HG02642 (cell line): Measurements from ENCODE around the gene FLT3LG.
"Not testable (repeated sequence)": the region's sequence is repeated elsewhere in the genome, so short reads cannot be mapped to it uniquely, and the experiment has no call there.

Experiments used
- ATAC-seq: cut with Tn5 transposase; IDR thresholded peaks from one replicate; pipeline ENCODE4 v1.9.1; 2021; ENCODE audit warnings: mild to moderate bottlenecking; ENCODE audit not compliant: unreplicated experiment, poor library complexity

Gene FLT3LG

DNA sequence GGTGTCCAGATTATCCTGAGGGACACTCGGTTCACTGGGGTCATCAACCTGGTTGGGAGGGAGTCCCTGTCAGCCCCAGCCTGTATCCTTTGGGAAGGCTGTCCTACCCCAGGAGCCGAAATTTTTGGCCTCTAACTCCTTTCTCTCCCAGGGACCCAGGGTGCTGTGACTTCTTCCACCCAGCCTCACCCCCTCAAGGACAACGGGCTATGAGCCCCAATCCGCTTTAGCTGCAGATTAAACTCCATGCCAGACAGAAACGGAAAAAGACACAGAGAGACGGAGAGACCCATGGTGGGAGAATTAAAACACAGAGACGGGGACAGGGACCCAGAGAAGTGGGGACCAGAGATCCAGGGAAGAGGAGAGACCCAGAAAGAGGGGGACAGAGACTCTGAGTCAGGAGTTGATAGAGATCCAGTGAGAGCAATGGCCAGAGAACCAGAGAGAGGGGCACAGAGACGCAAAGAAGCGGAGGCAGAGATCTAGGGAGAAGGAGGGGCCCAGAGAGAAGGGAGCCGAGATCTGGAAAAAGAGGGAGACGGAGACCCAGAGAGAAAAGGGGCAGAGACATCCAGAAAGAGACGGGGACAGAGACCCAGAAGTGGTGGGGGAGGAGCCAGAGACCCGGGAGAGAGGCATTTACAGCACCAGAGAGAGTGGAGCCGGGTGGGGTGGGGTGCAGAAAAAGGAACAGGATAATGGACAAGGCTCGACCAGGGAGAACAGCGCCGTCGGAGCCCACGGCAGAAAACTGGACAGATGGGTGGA is 33.4 kb upstream of the FLT3LG start:
- no peak for ATAC-seq

DNA sequence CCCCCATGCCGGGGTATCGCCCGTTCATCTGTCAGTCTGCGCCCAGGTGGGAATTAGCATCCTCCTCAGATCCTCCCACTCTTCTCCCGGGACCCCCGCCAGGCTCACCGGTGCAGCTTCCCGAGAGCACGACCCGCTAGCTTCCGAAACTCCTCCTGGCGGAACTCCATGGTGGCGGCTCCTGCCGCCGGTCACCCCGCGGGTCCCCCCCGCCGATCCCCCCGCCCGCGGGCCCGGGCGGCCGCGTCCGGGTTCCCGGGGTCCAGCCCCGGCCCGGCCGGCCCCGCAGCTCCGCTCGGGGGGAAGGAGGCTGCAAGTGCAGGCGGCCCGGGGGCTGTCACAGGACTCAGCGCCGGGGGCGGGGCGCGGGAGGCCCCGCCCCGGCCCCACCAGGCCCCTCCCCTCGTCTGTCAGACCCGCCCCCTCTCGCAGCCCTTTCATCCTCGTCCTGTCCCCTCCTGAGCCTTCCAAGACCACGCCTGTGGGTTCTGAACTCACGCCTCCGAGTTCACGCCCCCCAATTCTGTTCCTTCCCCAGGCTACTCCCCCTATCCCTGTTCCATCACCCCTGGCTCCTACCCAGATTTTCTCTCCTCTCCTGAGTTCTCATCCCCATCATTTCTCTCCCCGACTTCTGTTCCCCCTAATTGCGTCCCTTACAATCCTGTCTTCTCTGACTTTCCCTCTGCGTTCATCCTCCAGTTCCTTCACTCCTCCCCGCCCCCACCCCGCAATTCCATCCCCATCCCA is 32.6 kb upstream of the FLT3LG start, which contains the start of gene SLC17A7:
Gene SLC17A7, minus strand, starts transcription at position 318 of the 750 bp plus-strand sequence. Its CDS starts 148 bp downstream, at position 170.
- ATAC-seq: no peak

DNA sequence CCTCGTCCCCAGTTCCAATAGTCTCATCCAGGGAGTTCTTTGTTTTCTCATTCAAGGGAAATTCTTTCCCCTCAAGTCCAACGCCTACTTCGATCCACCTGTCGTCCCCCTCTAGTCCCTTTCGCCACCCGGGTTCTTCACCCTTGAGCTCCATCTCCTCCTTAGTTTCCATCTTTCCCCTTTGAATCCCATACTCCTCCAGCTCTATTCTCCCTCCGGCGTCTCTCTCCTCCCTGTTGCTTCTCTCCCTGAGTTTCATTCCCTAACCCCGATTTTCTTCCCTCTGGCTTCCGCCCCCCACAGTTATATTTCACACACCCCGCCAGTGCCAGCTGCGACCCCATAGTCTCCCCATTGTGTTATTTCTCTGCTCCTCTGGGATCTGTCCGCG is 32.1 kb upstream of the FLT3LG start:
- ATAC-seq: no peak

DNA sequence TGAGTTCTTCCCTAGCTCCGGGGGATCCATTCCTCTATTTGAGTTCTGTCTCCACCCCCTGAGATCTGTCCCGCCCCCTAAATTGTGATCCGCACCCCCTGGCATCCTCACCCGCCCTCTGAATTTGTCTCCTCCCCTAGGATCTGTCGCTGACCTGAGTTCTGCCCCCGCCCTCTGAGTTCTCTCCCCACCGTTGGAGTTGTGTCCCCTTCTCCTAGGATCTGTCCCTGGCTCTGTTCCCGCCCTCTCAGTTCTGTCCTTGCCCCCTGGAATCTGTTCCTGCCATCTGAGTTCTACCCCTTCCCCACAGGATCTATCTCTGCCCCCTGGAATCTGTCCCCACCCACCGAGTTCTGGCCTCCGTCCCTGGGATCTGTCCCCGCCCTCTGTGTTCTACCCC is 31.7 kb upstream of the FLT3LG start:
- ATAC-seq: no peak

DNA sequence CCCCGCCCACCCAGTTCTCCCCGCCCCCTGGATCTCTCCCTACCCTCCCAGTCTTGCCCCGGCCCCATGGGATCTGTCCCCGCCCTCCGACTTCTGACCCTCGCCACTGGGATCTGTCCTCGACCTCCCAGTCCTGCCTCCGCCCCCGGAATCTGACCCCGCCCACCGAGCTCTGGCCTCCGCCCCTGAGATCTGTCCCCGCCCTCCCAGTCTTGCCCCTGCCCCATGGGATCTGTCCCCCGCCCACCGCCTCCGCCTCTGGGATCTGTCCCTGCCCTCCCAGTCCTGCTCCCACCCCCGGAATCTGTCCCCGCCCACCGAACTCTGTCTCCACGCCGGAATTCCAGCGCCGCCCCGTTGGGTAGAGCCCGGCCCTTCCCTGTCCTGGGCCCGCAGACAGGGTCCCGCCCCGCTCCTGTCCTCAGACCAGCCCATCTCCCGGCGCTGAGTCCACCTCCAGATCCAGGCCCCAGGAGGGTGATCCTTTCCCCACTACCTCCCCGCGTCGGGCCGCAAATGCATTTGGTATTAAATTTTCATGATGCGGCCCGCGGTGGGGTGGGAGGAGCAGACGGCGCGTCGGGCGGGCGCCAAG is 31.1 kb upstream of the FLT3LG start:
- ATAC-seq: peak; percentile 20

DNA sequence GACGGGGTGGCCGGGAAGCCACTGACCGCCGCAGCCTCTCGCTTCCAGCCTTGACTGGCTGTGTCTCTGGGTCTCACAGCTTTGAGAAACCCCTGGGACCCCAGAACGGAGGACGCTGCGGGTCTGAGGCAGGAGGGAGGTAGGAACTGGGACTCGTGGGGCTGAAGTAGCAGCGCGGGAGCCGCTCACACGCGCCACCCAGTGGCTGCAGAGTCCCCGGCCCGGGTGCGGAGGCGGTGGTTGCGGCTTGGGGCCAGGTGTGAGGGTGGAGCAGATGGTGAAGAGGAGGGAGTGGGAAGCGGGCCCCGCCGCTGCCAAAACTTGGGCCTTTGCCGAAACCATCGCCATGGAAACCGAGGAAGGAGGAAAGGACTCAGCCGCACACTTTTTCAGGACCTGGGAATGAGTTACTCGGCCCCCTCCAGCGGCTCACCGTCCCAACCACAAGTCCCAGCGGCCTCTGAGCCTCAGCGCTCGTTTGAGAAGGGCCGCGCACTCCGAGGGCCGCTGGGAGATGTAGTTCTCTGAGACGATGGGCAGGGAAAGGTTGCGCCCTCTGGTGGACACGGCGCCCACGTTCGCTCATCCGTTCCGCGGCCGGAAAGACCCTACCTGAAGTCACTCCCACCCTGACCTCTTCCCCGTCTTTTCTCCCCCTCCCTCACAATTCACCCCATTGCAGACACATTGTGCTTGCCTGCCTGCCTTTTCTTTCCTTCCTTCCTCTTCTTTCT is 30.5 kb upstream of the FLT3LG start:
- peak; percentile 79 for ATAC-seq

DNA sequence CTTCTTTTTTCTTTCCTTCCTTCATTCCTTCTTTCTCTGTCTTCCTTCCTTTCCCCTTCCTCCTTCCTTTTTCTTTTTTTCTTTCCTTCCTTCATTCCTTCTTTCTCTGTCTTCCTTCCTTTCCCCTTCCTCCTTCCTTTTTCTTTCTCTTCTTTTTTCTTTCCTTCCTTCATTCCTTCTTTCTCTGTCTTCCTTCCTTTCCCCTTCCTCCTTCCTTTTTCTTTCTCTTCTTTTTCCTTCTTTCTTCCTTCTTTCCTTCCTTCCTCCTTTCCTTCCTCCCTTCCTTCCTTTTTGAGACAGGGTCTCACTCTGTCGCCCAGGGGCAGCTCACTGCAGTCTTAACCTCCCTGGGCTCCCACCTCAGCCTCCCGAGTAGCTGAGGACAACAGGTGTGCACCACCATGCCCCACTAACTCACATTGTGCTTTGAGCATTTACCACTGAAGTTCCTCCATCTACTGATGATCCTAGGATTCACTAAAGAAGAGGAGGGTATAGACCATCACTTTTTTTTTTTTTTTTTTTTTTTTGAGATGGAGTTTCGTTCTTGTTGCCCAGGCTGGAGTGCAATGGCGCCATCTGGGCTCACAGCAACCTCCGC is 29.8 kb upstream of the FLT3LG start:
- not testable (repeated sequence) for ATAC-seq

DNA sequence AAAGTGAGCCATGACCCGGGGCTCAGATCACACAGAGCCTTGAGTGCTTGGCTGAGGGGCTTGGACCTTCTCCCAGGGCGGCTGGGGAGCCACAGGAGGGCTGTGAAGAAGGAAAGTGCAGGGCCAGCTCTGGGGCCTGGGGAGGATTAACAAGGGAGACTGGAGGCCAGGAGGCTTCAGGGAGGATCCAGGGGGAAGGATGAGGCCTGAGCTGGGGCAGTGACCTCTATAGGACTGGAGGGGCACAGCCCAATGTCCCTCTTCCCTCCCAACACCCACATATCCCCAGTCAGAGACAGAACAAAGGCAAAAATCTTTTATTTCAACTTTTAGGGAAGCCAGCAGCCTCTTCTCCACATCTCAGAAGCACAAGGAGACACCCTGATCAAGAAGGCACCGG is 28.0 kb upstream of the FLT3LG start:
- no peak for ATAC-seq

DNA sequence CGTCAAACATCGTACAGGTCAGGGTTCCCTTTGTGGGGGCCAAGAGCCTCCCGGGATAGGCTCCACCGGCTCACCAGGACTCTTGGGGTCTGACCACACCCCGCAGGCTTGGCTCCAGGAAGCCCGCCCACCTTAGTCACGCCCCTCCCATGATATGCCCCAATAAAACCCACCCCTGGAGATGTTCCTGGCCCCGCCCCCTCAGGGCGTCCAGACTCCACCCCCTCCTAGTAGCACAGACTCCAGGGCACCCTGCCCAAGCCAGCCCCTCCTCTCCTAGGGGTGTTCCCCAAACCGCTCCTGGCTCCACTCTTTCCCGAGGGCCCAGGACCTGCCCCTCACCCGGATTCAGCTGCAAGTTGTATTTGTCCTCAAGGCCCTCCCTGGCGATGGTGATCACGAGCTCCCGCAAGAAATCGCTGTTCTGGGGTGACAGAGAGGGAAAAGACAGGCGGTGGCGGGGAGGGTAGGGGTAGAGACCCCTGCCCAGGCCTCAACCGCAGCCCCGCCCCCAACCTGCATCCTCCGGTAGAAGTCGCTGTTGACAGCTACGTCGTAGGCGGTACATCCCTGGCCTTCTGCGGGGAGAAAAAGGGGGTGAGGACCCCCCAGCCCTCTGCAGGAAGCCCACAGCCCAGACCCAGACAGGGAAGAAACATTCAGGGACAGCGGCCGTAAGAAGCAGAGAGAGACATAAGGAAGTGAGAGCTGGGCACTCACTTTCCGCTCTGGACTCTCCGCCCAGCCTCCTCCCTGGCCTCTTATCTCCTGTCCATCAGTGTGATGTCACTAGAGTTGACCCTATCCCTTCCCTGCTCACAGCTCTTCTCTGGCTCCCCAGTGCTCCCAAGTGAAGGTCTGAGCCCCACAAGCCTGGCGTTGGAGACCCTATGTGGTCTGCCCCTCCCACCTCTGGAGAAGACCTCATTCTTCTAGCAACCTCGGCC is 26.3 kb upstream of the FLT3LG start:
- ATAC-seq: no peak

DNA sequence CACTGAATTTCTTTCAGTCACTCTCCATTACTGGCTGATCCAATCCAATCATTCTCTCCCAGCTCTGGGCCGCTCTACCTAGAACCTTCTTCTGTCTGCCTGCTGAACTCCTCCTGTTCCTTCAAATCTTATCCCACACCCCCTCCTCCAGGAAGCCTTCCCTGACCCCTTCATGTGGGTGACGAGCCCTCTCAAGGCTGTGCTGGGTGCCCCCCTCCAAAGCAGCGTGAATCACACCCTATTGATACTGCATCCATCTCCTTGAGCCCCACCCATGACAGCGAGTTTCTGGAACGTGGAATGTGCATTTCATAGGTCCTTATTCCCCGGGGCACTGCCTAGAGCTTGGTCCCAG is 25.6 kb upstream of the FLT3LG start:
- no peak for ATAC-seq

DNA sequence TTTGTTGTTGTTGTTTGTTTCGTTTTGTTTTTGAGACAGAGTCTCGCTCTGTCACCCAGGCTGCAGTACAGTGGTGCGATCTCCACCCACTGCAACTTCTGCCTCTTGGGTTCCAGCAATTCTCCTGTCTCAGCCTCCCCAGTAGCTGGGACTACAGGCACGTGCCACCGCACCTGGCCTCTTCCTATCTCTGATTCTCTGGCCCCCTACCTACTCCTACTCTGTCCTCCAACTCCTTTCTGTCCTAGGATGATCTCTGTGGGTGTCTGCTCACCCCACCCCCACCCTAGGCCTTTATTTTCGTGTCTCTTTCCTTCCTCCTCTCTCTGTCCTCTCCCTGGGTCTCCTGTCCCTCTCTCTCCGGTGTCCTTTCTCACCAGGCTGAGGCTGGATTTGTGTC is 23.6 kb upstream of the FLT3LG start:
- ATAC-seq: no peak

DNA sequence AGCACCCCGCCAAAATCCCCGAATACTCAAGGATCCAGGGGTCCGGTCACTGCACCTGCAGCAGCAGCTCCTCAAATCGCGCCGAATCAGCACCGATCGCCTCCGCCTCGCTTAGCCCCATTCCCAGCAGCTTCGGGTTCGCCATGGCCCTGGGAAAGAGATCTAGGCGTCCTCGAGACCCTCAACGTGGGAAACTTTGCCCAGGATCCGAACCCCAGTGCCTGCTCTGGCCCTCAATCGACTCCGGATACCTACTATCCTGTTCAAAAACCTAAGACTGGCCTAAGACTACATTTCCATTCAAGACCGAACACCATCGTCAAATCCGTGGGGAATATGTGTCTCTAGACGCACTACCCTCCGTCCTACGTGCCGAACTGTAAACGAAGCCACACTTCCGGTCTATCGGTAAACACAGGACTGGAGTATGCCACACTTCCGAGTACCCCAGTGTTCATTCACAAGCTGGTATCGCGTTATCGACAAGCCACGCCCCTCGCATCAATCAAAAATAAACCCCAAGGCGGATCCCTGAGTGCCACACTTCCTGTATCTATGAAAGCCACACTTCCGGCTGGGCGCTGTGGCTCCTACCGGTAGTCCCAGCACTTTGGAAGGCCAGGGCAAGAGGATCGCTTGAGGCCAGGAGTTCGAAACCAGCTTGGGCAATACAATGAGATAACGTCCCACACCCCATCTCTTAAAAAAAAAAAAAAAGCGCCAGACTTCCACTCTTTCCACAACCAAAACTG is 22.4 kb upstream of the FLT3LG start, which contains the start of gene PIH1D1:
Gene PIH1D1, minus strand, starts transcription at position 385 of the 752 bp plus-strand sequence. Its CDS starts 240 bp downstream, at position 145.
- ATAC-seq: peak; percentile 57

DNA sequence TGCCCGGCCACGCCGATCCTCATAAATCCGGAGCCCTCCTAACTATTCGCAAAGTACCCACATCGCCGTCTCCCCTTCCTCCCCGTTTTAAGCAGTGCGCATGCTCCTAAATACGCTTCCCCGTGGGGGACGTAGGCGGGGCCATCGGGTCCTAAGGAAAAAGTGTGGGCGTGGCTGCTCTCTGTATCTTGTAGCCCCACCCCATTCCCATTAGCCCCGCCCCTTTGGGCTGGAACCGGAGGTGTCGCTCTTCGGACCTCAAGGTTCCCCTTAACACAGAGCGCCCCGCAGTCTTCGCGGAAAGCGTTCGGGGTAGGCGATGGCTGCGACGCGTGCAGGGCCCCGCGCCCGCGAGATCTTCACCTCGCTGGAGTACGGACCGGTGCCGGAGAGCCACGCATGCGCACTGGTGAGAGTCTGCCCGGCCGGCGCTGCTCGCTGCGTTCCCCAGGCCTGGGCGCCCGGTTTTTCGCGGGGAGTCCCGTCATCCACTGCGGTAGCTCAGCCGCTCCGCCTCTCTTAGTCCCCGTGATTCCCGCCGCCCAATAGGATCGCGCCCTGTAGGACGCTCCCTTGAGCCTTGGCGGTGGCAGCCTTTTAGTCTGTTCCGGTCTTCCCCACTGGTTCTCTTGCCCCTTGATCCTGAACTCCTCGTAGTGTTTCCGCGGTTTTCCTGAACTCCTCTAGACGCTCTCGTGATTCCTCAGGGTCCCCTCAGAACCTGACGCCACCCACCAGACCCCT is 20.8 kb upstream of the FLT3LG start, which contains the start of gene ALDH16A1:
Gene ALDH16A1, plus strand, starts transcription at position 213 of the 744 bp plus-strand sequence. Its CDS starts 107 bp downstream, at position 320.
- ATAC-seq: peak; percentile 81

DNA sequence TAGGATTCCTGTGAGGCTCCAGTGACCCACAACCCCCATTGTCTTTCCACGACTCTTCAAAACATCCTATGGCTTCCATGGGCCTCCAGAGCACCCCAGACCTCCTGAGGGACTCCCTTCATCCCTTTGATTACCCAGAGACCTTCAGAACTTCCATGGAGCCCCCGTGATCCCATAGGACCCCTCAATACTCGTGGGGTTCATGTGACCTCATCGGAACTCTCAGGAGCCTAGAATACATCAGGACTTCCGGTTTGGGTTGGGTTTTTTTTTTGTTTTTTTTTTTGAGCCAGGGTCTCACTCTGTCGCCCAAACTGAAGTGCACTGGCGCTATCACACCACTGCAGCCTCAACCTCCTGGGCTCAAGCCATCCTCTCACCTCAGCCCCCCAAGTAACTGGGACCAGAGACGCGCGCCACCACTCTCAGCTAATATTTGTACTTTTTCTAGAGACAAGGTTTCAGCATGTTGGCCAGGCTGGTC is 20.2 kb upstream of the FLT3LG start:
- no peak for ATAC-seq

DNA sequence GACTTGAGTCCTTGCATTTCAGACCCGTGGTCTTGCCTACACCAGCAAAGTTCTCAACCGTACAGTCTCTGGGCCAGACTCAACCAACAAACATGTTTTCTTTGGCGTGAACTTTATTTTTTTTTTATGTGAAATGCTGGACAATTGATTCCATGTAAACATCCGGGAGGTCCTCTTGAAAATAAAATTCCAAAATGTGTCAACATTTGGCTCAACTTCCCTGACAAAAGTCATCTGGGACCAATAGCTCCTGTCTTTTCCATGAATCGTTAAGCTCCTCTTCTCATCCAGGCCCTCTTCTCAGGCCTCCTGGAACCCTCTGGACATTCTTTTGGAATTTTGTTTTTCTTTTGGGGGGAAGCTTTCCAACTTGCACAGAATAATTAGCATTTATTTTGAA is 18.2 kb upstream of the FLT3LG start:
- ATAC-seq: no peak

DNA sequence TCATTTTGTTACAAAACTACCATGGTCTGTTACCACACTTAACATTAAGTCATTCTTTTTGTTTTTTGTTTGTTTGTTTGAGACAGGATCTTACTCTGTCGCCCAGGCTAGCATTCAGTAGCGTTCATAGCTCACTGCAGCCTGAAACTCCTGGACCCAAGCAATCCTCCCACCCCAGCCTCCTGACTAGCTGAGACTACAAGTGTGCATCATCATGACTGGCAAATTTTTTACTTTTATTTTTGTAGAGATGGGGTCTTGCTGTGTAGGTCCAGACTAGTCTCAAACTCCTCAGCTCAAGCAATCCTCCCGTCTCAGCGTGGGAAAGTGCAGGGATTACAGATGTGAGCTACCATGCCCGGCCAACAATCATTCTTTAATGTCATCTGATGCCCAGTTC is 17.7 kb upstream of the FLT3LG start:
- no peak for ATAC-seq

DNA sequence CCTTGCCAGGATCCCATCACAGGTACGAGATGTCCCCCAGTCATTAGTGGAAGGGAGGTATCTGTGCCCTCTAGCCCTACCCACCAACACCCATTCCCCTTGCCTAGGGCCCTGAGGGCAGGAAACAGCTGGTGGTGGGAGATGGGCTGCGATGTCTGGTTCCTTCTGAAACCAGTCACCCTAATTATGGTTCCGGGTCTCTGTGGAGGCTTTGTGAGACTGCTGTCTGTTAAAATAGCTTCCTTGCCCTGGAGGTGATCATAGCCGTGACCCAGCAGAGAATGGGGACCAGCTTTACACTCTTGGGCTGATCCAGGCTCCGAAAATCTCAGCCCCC is 15.5 kb upstream of the FLT3LG start:
- ATAC-seq: no peak

DNA sequence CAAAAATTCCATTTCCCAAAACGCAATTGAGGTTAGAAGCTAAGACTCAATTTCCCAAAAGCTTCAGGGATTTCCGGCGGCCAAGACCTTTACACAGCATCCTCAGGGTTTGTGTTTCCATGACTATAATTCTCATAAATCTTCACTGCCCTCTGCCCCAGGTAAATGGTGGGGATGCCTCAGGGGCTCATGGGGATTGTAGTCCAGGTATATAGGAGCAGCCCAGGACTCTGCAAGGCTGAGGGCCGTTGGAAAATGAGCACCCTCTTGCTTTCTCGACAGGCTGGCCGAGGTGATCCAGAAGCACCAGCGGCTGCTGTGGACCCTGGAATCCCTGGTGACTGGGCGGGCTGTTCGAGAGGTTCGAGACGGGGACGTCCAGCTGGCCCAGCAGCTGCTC is 14.6 kb upstream of the FLT3LG start:
- ATAC-seq: no peak
